HG03135 (cell line): ENCODE data around the gene SPTBN1.

ENCODE experiments used
- ATAC-seq: cut with Tn5 transposase; IDR thresholded peaks from one replicate; pipeline ENCODE4 v1.9.1; 2021; ENCODE audit warnings: mild to moderate bottlenecking, moderate library complexity; ENCODE audit not compliant: unreplicated experiment

Gene SPTBN1

GRCh38 chr2:54570925-54571694 lies 115.0 kb downstream of the SPTBN1 start:
- peak; percentile 62 for ATAC-seq

GRCh38 chr2:54572262-54572635 lies 116.1 kb downstream of the SPTBN1 start:
- no peak for ATAC-seq

- no peak for ATAC-seq
Measured at GRCh38 chr2:54572636-54573536, 116.8 kb downstream of the SPTBN1 start.

GRCh38 chr2:54573537-54573919 lies 117.4 kb downstream of the SPTBN1 start:
- no peak for ATAC-seq

GRCh38 chr2:54574107-54574859 lies 118.2 kb downstream of the SPTBN1 start:
- peak; percentile 42 for ATAC-seq

GRCh38 chr2:54574860-54575247 lies 118.7 kb downstream of the SPTBN1 start:
- no peak for ATAC-seq

- ATAC-seq, result no peak
Measured at GRCh38 chr2:54575379-54575888, 119.3 kb downstream of the SPTBN1 start.

GRCh38 chr2:54577035-54577434 lies 120.9 kb downstream of the SPTBN1 start:
- no peak for ATAC-seq

GRCh38 chr2:54577944-54578647 lies 122.0 kb downstream of the SPTBN1 start:
- no peak for ATAC-seq

GRCh38 chr2:54578648-54579045 lies 122.5 kb downstream of the SPTBN1 start:
- no peak for ATAC-seq

GRCh38 chr2:54579061-54579681 lies 123.0 kb downstream of the SPTBN1 start:
- ATAC-seq, result no peak

GRCh38 chr2:54579682-54580620 lies 123.8 kb downstream of the SPTBN1 start:
- ATAC-seq, result peak; percentile 84

GRCh38 chr2:54581326-54582039 lies 125.4 kb downstream of the SPTBN1 start:
- ATAC-seq, result no peak

- no peak for ATAC-seq
Measured at GRCh38 chr2:54582987-54583386, 126.9 kb downstream of the SPTBN1 start.

GRCh38 chr2:54584598-54584997 lies 128.5 kb downstream of the SPTBN1 start:
- no peak for ATAC-seq

- no peak for ATAC-seq
Measured at GRCh38 chr2:54585136-54585733, 129.1 kb downstream of the SPTBN1 start.

GRCh38 chr2:54586062-54586461 lies 129.9 kb downstream of the SPTBN1 start:
- ATAC-seq, result no peak

- ATAC-seq, result no peak
Measured at GRCh38 chr2:54586494-54586893, 130.4 kb downstream of the SPTBN1 start.
